Cerebellar nuclear complex (tissue), 1 donor: ENCODE results near the gene ADK.
"Not testable (repeated sequence)": the region's sequence is repeated elsewhere in the genome, so short reads cannot be mapped to it uniquely, and the experiment has no call there.

Source experiments
- DNase-seq, 2 experiments: peaks; one replicate each; lab custom pipeline; 2025; lab: John Stamatoyannopoulos, UW

Gene ADK

DNA sequence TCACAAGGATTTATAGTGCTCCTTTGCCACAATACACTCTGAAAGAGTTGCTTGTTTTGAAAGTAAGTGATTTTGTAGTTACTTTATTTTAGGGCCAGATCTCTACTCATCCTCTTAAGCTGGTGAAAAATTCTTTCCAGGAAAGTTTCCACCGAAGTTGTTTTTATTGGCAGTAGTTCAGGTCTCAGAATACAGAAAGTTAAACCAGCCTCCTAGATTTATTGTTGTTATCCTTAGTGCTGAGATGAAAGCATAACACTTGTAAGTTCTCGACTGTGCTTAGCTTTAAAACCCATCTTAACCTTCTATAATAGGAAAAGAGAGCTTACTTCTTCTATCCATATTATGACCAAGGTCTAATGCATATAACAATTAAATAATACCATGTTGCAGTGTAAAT, 5.9 kb upstream of the ADK start:
- no peak for DNase-seq

DNA sequence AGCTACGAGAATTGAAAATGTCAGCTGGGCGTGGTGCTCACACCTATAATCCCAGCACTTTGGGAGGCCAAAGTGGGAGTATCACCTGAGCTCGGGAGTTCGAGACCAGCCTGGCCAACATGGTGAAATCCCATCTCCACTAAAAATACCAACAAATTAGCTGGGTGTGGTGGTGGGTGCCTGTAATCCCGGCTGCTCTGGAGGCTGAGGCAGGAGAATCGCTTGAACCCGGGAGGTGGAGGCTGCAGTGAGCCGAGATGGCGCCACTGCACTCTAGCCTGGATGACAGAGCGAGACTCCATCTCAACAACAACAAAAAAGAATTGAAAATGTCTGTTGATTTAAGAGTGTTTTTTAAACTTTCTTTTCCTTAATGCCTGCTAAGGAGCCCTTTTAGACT, 4.0 kb upstream of the ADK start:
- DNase-seq = not testable (repeated sequence)

DNA sequence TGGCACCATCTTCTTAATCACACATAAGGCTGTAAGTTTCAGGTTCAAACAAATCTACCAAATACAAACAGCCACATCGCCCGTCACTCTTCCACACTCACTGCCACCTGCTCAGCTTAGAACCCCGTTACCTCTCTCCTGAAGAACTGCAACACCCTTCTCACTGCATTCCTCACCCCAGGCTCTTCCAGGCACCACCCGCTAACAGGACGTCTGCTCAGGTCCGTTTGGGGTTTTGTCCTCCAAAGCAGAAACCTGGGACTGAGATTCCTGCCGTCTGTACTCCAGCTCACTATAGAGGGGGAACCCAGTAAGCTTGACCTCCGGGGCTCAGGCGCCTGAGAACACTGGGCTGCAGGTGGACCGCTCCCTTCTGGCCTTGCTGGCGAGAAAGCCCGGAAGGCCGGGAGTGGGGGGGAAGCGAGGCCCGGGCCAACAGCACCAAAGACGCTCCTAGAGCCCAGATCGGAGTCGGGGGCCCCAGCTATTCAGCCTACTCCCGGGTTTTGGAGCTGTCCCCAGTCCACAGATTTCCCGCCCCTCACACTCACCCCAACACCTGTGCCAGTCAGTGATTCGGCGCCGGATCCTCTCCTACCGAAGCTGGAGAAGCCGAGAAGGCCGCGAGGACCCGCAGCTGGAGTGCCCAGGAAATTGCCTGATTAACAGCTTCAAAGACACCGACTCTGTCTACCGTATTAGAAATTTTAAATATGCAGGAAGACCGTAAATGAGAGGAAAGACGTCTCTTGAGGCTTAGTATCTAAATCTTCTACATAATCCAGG, 624 bp upstream of the ADK start, which contains the start of gene AP3M1:
Gene AP3M1 (minus strand): TSS at position 625 of the 786 bp plus-strand sequence. CDS start 12,449 bp downstream, outside the sequence.
- peak; percentile 65 to 95 for DNase-seq

DNA sequence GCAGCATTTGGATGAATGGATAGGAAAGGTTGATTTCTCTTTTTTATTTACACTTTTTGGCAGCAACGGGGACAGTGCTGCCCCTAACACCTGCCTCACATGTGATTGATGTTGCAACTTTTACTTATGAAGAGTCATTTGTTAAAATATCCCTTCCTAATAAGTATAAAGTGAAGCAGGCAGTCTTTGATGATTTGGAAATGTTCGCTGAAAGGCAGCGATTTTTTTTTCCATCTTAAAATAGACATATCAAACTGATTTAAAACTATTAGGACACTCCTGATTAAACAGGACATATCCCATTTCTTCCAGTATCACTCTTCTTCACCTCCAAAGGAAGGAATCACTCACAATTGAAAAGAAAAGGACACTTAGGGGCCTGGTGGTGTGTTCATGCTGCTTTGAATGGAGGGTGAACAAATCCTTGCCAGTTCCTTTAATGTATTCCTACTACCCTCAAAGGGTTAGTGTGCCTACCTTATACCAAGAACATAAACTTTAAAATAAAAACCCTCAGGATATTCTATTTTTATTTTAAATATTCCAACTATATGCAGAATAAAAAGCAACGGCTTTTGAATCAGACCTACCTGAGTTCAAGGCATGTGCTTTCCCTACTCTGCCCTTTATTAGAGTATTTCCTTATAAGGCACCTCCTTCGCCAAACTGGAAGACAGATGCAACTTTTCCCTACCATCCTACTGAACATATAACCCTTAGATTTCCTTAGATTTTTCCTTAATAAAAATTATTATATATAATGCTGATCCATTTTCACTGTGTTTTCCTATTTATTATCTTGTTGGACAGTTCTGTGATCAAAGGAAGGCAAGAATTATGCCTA, 1.1 kb downstream of the ADK start:
- DNase-seq = no peak

DNA sequence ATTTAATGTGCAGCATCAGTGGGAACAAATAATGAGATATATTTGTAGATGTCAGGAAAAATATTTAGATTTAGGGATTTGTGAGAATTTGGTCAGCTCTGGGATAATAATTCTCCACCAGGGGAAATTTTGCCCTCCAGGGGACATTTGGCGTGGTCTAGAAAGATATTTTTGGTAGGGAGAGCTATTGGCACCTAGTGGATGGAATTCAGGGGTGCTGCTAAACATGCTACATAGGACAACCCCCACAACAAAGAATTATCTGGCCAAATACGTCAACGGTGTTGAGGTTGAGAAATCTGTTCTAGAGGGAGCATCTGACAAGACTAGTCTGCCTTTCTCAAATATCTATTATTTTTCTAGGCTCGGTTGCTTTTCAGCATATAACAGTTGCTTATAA, 2.1 kb downstream of the ADK start:
- DNase-seq = no peak

DNA sequence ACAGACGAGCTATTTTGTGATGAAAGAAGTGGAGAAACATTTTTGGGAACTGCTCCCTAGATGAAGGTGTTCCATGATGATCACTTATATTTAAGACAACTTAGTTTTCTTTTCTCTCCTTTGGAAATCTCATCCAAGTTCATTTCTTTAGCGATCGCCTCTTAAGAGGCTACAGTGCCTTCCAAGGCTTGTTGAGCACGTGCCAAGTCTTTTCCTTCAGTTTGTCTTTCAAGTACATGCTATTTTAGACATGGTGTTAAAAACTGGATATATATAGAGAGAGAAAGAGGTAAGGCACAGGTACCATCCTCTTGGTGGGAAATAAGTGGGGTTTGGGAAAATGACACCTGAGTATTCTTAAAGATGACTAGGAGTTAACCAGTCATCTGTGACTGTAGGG, 2.7 kb downstream of the ADK start:
- no peak for DNase-seq

DNA sequence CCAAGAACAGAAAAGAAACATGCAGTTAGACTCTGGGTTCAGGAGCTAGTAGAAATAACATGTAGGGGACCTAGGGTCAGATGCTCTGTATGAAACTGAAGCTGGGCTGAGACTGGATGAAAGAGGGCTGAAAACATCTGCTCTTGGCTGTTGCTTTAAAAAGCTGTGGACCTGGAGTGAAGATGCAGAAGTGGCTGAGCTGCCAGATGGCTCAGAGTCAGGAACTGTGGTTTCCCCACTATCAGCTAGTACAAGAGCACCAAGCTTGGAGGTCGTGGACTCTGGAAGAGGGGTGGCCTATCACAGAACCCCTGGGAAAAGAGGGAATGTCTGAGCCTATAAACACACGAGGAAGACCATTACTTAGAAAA, 5.9 kb downstream of the ADK start:
- no peak for DNase-seq

DNA sequence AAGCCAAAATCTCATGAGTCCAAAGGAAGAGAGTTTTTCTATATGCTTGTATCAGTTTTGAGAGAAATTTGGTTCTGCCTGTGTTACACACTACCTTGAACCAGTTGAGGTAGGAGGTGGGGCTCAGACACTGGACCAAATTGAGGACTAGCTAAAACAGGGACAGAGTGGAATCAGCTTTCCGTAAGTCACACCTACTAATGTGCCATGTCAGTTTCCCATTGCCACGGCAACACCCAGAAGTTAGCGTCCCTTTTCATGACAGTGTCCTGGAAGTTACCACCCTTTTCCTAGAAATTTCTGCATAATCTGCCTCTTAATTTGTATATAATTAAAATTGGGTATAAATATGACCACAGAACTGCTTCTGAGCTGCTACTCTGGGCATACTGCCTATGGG, 9.0 kb downstream of the ADK start:
- no peak for DNase-seq

DNA sequence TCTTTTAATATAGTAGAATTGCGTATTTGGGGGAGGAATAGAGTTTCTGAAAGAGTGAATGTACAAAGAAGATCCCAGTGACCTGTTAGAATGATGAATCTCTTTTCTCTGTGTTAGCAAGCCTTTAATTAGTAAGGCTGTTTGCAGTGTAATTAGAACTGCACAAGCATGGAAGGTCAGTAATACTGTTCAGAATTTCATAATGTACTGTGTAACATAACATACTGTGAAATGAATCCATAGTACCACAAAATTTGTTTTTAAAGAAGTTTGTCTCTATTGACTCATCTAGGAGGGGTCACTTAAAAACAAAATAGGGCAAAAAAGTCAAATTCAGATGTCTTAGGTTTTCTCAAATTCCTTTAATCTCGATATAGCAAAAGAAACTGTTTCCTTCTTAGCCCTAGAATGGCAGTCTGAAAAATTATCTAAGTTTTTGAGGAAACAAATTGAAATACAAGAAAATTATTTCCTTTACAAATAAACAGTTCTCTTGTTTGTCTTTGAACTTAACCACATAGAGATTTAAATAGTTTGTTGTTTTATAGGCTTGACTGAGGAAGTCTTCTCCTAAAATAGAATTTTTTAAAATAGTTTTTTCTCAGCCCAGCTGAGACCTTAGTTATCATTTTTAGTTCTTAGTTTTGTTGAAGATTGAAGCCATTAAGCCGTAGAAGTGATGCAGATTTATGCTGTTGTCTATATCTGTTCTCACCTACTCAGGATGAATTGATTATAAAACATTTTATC, 12.5 kb downstream of the ADK start:
- no peak for DNase-seq

DNA sequence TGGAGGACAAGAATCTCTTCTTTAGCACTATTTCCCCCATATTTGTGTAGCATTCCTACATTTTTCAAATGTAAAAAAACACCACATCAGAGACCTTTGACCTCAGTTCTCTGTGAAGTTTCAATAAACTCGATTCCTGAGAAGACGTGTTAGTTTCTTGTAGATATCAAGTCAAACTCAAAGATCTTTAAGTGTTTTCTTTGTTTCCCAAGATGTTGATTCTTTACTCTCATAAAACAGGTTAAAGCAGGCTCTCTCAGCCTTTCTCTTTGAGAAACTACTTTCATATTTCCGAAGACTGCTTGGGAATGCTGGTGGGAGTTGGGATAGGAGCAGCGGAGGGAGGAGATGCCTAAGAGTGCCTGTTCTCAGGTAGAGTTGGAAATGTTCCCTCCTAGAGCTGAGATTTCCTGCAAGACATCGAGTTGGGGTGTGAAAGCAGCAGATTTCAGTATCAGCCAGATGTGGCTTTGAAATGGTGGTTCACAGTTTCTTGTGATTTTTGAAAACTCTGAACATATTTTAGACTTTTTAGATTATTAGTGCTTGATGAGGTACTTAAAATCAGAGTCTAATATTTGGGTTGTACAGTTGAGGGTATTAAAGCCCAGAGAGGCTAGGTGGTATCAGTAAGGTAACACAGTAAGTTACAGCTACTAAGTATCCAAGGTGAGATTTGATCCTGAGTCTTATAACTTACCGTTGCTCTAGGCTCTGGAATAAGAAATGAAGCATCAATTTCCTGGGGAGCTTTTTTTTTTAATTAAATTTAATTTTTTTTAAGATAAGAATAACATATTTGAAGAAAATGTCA, 13.9 kb downstream of the ADK start:
- no peak for DNase-seq

DNA sequence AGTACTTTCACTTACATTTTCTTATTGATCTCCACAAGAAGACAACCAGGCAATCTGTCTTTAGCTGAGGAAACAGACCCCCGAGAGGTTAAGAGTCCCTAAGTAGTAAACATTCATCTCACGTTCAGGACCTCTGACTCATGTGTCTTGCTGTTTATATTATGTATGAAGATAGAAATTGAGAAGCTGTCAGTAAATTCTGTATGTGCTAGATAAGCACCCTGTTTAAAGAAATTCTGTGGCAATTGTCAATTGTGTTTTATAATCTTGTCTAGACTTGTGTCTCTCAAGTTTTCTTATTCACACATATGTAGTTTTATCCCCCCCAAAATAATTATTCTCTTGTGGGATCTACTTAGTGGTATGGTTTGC, 14.5 kb downstream of the ADK start:
- DNase-seq = no peak

DNA sequence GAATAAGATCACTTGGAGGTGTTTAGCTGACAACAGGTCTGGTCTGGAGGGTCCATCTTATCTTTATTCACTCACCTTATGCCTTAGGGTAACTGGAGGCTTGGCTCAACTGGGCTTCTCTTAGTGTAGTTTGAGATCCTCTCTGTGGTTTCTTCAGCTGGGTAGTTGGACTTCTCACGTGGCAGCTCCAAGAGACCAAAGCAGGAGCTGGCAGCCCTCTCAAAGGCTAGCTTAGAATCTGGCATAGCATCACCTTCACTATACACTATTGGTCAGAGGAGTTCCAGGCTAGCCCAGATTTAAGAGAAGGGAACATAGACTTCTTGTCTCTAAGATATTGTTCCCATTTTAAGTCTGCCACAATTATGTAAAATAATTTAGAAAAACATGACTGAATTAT, 16.4 kb downstream of the ADK start:
- no peak for DNase-seq

DNA sequence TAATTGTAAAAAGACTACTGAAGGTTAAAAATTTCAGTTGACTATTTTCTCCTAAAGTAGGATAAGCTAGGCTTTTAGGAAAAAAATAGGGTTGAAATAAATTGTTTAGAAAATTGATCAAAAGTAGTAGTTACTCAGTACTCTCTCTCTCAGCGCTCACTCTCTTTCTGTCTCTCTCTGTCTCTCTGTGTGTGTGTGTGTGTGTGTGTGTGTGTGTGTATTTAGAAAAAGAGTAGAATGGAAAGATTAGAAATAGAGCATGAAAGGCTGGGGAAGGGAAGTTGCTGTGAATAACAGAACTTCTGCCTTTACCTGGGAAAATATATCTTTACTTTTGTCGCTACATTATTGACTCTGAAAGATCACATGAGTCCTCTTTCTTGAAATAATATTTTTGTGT, 20.6 kb downstream of the ADK start:
- DNase-seq = no peak

DNA sequence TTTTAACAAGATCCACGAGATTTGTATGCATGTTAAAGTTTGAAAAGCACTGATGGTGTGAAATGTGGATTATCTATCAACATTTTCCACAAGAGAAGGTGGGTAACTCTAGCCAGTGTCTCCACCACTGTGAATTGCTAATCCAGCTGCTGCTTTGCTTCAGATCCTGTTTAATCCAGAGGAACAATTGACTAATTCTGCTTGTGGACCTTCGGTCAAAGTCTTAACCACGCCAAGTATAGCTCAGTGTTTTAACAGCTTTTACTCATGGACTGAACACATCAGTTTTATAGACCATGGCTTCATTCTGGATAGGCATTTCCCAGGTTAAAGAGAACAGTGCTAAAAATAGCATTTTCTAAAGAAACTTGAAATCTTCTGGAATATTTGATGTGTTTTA, 23.5 kb downstream of the ADK start:
- no peak for DNase-seq

DNA sequence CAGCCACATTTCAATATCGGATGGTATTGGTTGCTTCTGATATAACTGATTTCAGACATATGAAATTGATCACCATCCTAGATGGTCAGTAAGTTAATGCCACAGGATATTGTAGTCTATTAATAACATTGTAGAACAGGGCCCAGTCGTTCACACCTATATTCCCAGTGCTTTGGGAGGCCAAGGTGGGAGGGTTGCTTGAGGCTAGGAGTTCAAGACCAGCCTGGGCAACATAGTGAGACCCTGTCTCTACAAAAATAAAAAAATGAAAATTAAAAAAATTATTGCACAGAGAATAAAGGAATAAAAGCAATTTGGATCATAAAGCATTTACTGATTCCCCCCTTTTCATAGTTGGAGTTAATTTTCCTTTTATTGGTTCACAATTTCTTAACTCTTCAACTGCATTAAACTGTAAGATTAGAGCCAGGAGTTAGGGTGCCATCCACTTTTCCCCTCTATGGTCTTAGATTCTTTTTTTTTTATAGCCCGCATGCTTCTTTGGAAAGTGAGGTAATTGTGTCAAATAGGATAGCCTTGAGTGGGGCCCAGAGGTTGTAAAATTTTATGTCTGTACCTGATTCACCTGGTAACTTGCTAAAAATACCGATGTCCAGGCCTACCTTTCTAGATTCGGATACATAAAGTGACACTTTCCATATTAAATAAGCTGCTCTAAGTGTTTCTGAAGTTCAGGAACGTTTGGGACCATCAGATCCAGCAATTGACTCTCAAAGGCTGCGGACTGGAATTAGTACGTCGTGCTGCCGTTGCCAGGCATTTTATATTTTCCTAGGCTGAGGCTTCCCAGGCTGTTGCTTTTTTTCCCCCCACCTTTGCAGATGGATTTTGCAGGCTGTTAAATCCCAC, 24.7 kb downstream of the ADK start:
- no peak for DNase-seq

DNA sequence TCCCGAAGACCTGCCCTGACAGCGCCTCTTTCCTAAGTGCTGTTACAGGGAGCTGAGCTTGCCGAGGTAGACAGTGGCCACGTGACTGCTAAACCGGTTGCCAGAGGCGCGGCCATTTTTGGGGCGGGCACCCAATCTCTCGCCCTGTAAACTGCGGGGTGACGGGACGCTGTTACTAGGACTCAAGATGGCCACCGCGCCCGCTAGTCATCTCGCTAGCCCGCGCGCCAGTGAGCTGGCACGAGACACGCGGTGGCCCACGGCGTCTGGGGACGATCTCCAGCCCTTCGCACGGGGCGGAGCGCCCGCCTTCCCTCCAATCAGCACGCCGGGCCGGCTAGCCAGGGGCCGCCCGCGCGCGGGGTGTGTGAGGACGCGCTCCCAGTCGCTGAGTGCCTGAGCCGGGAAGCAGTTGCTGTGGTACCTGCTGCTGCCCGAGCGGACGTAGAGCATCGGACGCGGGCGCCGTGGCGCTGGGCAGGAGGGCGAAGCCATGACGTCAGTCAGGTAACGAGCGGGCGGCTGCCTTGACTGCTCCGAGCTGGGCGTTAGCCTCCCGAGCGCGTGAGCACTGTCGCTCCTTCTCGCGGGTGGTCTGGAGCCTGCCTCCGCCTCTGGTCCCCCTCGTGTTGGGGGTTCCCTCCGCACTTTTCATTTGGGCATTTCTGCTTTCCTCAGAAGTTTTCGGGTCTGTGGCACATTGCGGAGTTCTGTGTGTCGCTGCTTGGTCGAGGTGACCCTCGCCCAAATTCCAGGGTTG, 25.5 kb downstream of the ADK start:
- DNase-seq = peak; percentile 53 to 82

DNA sequence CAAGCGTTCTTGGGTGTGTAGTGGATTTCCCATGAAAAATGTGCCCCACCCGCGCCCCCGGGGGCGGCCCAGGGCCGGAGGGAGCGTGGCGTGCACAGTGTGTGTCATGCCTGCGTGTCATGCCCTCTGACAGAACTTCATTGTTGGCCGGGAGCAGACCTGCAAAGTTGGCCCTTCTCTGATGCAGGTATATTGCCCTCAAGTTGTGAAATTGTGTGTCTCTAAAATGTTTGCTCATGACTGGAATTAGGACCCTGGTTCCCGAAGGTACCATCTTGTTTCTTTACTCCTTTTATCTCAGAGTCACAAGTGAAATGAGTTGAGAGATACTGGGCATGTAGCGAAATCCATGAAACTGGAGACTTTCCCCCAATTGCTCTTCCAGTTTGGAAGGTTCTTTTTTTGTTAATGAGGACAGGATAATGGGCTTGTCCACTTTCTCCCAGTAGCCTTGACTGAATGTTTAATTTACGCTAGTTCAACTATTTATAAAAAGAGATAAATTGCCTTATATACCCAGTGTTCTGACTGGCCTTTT, 26.2 kb downstream of the ADK start:
- DNase-seq = no peak

DNA sequence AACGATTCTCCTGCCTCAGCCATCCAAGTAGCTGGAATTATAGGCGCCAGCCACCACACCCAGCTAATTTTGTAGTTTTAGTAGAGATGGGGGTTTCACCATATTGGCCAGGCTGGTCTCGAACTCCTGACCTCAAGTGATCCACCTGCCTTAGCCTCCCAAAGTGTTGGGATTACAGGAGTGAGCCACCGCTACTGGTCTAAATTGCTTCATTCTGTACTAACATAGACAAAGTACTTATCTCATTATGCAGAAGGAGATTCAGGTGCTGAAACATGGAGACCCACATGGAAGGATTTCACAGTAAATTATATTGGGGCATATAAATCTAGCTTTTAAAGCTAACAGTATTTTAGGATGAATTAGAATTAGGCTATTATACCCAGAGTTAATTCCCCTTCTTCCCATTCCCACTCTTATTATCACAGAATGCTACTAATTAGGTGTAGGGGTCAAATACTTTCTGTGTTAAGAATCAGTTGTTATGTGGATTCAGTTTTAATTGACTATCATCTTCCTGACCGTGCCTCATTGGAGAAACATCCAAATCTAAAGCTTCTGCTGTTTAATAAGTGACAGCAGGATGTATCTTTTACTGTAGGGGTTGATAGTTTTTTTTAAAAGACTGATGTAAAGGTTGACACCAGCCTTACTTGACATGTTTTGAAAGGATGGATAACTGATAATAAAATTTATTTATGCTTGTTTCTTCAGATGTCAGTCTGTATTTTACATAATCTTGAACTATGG, 27.2 kb downstream of the ADK start:
- no peak for DNase-seq

DNA sequence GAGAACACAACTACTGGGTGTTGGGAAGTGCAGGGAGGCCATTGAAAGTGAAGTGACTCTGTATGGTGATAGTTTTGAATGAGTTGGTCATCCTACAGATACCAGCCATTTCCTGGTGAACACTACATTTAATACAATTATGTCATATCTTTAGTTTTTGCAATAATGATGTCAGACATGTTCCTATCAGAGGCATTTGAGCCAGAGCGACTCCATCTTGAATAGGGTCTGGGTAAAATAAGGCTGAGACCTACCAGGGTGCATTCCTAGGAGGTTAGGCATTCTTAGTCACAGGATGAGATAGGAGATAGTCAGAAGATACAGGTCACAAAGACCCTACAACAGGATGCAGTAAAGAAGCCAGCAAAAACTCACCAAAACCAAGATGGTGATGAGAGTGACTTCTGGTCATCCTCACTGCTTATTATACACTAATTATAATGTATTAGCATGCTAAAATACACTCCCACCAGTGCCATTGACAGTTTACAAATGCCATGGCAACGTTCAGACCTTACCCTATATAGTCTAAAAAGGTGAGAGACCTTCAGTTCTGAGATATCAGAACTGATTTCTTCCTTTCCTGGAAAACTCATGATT, 28.2 kb downstream of the ADK start:
- no peak for DNase-seq
